AG09309 (cell line): Measurements from ENCODE around the gene TMTC3.

Experiments
- DNase-seq: peaks from one replicate; pipeline ENCODE4 v3.0.0-alpha.2; 2010; ENCODE audit warnings: low read depth
- H3K4me3 ChIP-seq: 2 replicates; pipeline ENCODE4 v1.5.1; 2011; ENCODE audit warnings: mild to moderate bottlenecking, low read depth, low read length, moderate library complexity; ENCODE audit not compliant: control insufficient read depth
- CTCF ChIP-seq: IDR thresholded peaks from 2 replicates; pipeline ENCODE4 v1.5.1; 2011; ENCODE audit warnings: mild to moderate bottlenecking, low read depth, low read length, inconsistent platforms; ENCODE audit not compliant: insufficient read depth, control insufficient read depth; ENCODE audit errors: missing control alignments

The TMTC3 gene

GRCh38 chr12:88163371-88163770 is 21.3 kb downstream of the TMTC3 start:
- no peak for TF ChIP-seq CTCF
- no peak for DNase-seq
- no peak overlapping the region for H3K4me3 ChIP-seq

DNA sequence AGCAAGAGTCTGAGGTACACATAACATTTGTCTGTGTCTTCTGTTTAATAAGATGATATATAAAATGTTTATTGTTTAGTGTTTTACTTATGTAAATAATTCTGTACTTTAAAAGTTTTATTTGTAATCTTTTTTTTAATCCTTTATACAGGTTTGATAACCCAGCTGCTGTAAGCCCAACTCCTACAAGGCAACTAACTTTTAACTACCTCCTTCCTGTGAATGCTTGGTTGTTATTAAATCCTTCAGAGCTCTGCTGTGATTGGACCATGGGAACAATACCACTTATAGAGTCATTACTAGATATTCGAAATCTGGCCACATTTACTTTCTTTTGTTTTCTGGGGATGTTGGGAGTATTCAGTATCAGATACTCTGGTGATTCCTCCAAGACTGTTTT is 24.1 kb downstream of the TMTC3 start:
- no peak for DNase-seq
- no peak for TF ChIP-seq CTCF
- no peak overlapping the region for H3K4me3 ChIP-seq

GRCh38 chr12:88167384-88167783 is 25.3 kb downstream of the TMTC3 start:
- no peak for DNase-seq
- no peak overlapping the region for H3K4me3 ChIP-seq
- no peak for TF ChIP-seq CTCF

DNA sequence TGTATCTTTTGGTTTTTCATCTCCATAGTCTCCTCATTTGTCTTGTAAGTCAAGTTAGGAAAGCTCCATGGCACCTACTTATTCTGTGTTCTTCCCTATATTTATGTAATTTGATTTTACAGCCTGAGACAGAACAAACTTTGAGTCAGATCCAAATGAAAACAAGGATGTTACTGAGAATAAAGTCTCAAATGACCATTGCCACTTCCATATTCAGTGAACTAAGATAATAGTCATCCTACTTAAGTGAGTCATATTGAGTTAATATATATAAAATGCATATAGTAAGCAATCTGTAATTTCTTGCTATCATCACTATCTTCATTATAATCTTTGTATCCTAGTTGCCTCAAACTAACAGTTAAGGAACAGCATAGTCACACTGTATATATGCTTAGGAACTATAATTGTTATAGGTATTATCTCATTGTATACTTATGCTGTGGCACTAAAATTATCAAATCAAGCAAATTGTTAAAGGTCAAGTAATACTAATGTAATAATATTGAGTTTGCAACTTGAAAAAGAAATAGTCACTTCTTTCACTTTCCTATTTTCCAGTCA is 30.8 kb downstream of the TMTC3 start:
- no peak overlapping the region for H3K4me3 ChIP-seq
- no peak for DNase-seq
- no peak for TF ChIP-seq CTCF

DNA sequence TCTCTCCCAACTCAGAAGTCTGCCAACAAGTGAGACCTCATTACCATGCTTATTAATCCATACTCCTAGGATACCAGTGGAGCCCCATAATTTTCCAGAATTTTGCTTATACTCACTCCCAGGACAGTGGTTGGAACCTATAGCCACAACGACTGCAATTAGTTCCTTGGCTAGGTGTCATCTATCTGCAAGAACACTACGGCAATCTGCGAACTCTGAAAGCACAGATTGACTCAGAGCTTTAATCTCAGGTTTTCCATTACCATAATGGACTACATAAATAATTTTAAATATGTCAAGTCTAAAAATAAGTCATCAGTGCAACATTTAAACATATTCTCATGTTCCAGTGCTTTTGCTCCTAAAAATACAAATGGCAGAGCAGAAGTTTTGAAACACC is 33.4 kb downstream of the TMTC3 start:
- TF ChIP-seq CTCF = no peak
- no peak for DNase-seq
- H3K4me3 ChIP-seq = no peak overlapping the region

DNA sequence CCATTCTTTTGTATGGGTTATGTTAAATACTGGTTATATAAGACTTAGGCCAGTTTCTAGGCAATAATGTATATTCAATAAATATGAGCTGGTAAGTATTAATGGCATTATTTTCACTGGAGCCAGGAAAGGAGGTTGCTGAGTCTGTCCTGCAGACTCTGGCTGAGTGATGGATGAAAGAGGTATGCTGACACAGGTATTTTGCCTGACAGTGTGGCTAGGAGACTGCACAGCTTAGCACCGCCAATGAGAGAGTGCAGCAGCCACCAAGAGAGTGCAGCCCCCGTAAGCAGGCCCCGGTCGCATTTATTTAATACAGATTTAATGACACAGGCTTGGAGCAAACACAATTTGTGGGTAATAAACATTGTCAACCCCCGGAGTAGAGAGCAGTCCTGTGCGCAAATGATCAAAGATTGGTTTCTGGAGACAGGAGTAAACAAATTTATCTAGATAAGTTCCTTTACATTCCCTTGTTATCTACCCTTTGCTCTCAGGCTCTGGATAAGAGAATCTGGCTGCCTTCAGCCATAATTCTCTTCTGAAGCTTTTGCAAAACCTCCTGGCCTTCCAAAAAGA is 37.4 kb downstream of the TMTC3 start:
- TF ChIP-seq CTCF = no peak
- no peak for DNase-seq
- H3K4me3 ChIP-seq = no peak overlapping the region
